Right lobe of liver (tissue), 6 donors: Measurements from ENCODE around the gene INO80E. TPM values are rescaled to one million over a fixed set of nuclear protein-coding genes. Genes with fewer than 3 reads are reported as not detected.

ENCODE experiments used
- ATAC-seq, 4 donors: fragments of 200-7000 bp; cut with Tn5 transposase; one replicate each; pipeline ENCODE4 v1.9.1; 2020; ENCODE audit warnings: mild to moderate bottlenecking in 4 of 4, moderate library complexity in 4 of 4
- DNase-seq, 3 donors: peaks; one replicate each; pipeline ENCODE4 v3.0.0-alpha.2; 2020
- H3K27ac ChIP-seq, 3 donors: fragments of 200-600 bp; one replicate each; pipeline ENCODE4 v1.8.0; 2022
- H3K27me3 ChIP-seq, 2 donors: fragments of 200-600 bp; one replicate each; pipeline ENCODE4 v1.8.0; 2022
- H3K36me3 ChIP-seq, 4 donors: fragments of 200-600 bp; sonication (generic) in 1 of 4; one replicate each; pipeline versions ENCODE4 v1.5.1 to v1.8.0; 2017 to 2022; ENCODE audit warnings: control low read depth in 1 of 4
- H3K4me1 ChIP-seq, 4 donors: fragments of 200-600 bp; sonication (generic) in 1 of 4; one replicate each; pipeline versions ENCODE4 v1.5.1 to v1.8.0; 2017 to 2022; ENCODE audit warnings: control low read depth in 1 of 4
- H3K4me3 ChIP-seq, 3 donors: fragments of 200-600 bp; one replicate each; pipeline ENCODE4 v1.8.0; 2022
- H3K9me3 ChIP-seq, 4 donors: fragments of 200-600 bp; sonication (generic) in 1 of 4; one replicate each; pipeline versions ENCODE4 v1.5.1 to v1.8.0; 2017 to 2022; ENCODE audit warnings: control low read depth in 1 of 4
- CTCF ChIP-seq, 4 donors: fragments of 200-600 bp in 3 of 4; fragments of 450-650 bp in 1 of 4; IDR thresholded peaks; one replicate each; pipeline versions ENCODE4 v1.5.1 to v1.8.0; 2016 to 2022; ENCODE audit warnings: antibody characterized with exemption in 4 of 4, mild to moderate bottlenecking in 2 of 4
- POLR2A ChIP-seq: fragments of 450-650 bp; IDR thresholded peaks from one replicate; pipeline ENCODE4 v1.6.1; 2017; ENCODE audit warnings: antibody characterized with exemption, mild to moderate bottlenecking
- WGBS: methylation state at CpG from one replicate; pipeline ENCODE4 v1.1.6; 2018; ENCODE audit warnings: low coverage, low lambda C conversion rate; ENCODE audit not compliant: insufficient coverage; ENCODE audit errors: missing lambda C conversion rate; 5-methylcytosine and 5-hydroxymethylcytosine counted together
- intact Hi-C, 2 donors: fragments of 100-400 bp; cut with DNase I; formaldehyde crosslinking; loops; one replicate each; pipeline versions ENCODE4 v1.11.2 to v1.14.1; 2022
- total RNA-seq, 6 experiments: library from RNA; depleted of rRNA in 2 of 6; stranded (reverse); fragments of >200 nt in 2 of 6; fragmentation: NEBNext Ultra II Directional in 3 of 6; extraction: Animal tissue kit (Norgen Biotek cat#: 25700) in 3 of 6; gene quantifications; one replicate each; pipeline versions ENCODE4 v1.1.0 to v1.2.4, GENCODE V29; 2016 to 2023
- donor health status: DM: no; HTN: yes; CAD: no.
- donor health status: DM: no; HTN: no; CAD: no.
- donor health status: DM: no; HTN: no; CAD: no.
- donor health status: DM: no; HTN: yes; CAD: no.
- donor health status: DM: no; HTN: yes; CAD: no.

Gene INO80E
- total RNA-seq, 6 experiments from 2014 or later = 22.3 to 45.8 (median 33.2) TPM

- TF ChIP-seq CTCF (IDR thresholded peaks at IDR 0.05) = no peak
- TF ChIP-seq POLR2A = no peak
- no peak for ATAC-seq
Measured at GRCh38 chr16:30004424-30004776, 8.4 kb downstream of the INO80E start.

GRCh38 chr16:30004811-30005242 is 8.8 kb downstream of the INO80E start:
- H3K27ac ChIP-seq = no peak overlapping the region
- H3K27me3 ChIP-seq = no peaks in the 10 kb centered on the region
- H3K4me3 ChIP-seq = no peak overlapping the region
- TF ChIP-seq CTCF (IDR thresholded peaks at IDR 0.05) = no peak
- TF ChIP-seq POLR2A = no peak
- intact Hi-C loops = no loop called here
- WGBS = 21% methylated on average over 6 of the region's 11 CpGs
- ATAC-seq (peak; percentile 3 to 44 (median 20)), DNase-seq (no peak)
- H3K9me3 ChIP-seq = no peaks in the 10 kb centered on the region
- H3K36me3 ChIP-seq = no peaks in the 10 kb centered on the region
- no peaks in the 10 kb centered on the region for H3K4me1 ChIP-seq

More at GRCh38 chr16:30004424-30004776, 8.4 kb downstream of the INO80E start:
- H3K4me1 ChIP-seq = no peaks in the 10 kb centered on the region
- H3K27ac ChIP-seq = no peak overlapping the region
- H3K36me3 ChIP-seq = no peaks in the 10 kb centered on the region
- no peak overlapping the region for H3K4me3 ChIP-seq
- H3K27me3 ChIP-seq = no peaks in the 10 kb centered on the region
- whole genome bisulfite sequencing = no CpG with 5 or more reads among the region's 19 CpGs
- no peaks in the 10 kb centered on the region for H3K9me3 ChIP-seq
- DNase-seq = no peak
- intact Hi-C loops = no loop called here

- no peak overlapping the region for H3K4me3 ChIP-seq
Measured at GRCh38 chr16:30005341-30006094, 9.5 kb downstream of the INO80E start.

GRCh38 chr16:30006095-30006473 is 10.0 kb downstream of the INO80E start:
- no CpG with 5 or more reads among the region's 18 CpGs for WGBS
- intact Hi-C loops = no loop called here
- ATAC-seq = no peak

More at GRCh38 chr16:30005341-30006094, 9.5 kb downstream of the INO80E start:
- intact Hi-C loops = no loop called here
- H3K27ac ChIP-seq = no peak overlapping the region
- ATAC-seq (peak; percentile 45 to 76 (median 70)), DNase-seq (peak in 1 of 3 donors; percentile 51)
- H3K36me3 ChIP-seq = no peaks in the 10 kb centered on the region
- H3K9me3 ChIP-seq = no peaks in the 10 kb centered on the region
- 10% methylated on average over 9 of the region's 35 CpGs for whole genome bisulfite sequencing
- no peak for TF ChIP-seq POLR2A
- TF ChIP-seq CTCF (IDR thresholded peaks at IDR 0.05) = peak; percentile 72 to 86 (median 84)
- no peaks in the 10 kb centered on the region for H3K27me3 ChIP-seq
- peaks cover 0 to under 1% (median 0%) of the 10 kb centered on the region in 4 donors for H3K4me1 ChIP-seq

More at GRCh38 chr16:30006095-30006473, 10.0 kb downstream of the INO80E start:
- TF ChIP-seq CTCF (IDR thresholded peaks at IDR 0.05) (no peak), POLR2A (no peak)
- Histone ChIP-seq H3K4me3 (no peak overlapping the region), H3K27me3 (no peaks in the 10 kb centered on the region), H3K4me1 (peaks cover 0 to 6% (median 0%) of the 10 kb centered on the region in 4 donors), H3K27ac (no peak overlapping the region), H3K36me3 (no peaks in the 10 kb centered on the region), H3K9me3 (no peaks in the 10 kb centered on the region)
- no peak for DNase-seq
